Caki2 (cell line): Measurements from ENCODE around the gene STRIP1. TPM values are rescaled to one million over a fixed set of nuclear protein-coding genes. Genes with fewer than 3 reads are reported as not detected.

Source experiments
- DNase-seq: peaks from one replicate; pipeline ENCODE4 v3.0.0-alpha.2; 2015; ENCODE audit warnings: low read depth
- in situ Hi-C: cut with HindIII; loops from 2 replicates; pipeline ENCODE4 v1.10.0; 2016; ENCODE audit warnings: low sequenced_read_pairs, low pct_unique_long_range_greater_than_20kb, mixed read lengths
- total RNA-seq: library from RNA; depleted of rRNA; stranded (reverse); fragments of >200 nt; shearing (Covaris generic); gene quantifications from 2 replicates; pipeline ENCODE4 v1.2.3, GENCODE V29; 2014; ENCODE audit warnings: low replicate concordance; rRNA removed

STRIP1 gene, protein sequence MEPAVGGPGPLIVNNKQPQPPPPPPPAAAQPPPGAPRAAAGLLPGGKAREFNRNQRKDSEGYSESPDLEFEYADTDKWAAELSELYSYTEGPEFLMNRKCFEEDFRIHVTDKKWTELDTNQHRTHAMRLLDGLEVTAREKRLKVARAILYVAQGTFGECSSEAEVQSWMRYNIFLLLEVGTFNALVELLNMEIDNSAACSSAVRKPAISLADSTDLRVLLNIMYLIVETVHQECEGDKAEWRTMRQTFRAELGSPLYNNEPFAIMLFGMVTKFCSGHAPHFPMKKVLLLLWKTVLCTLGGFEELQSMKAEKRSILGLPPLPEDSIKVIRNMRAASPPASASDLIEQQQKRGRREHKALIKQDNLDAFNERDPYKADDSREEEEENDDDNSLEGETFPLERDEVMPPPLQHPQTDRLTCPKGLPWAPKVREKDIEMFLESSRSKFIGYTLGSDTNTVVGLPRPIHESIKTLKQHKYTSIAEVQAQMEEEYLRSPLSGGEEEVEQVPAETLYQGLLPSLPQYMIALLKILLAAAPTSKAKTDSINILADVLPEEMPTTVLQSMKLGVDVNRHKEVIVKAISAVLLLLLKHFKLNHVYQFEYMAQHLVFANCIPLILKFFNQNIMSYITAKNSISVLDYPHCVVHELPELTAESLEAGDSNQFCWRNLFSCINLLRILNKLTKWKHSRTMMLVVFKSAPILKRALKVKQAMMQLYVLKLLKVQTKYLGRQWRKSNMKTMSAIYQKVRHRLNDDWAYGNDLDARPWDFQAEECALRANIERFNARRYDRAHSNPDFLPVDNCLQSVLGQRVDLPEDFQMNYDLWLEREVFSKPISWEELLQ
- 11.9 and 16.5 TPM in 2 replicates for total RNA-seq

DNA sequence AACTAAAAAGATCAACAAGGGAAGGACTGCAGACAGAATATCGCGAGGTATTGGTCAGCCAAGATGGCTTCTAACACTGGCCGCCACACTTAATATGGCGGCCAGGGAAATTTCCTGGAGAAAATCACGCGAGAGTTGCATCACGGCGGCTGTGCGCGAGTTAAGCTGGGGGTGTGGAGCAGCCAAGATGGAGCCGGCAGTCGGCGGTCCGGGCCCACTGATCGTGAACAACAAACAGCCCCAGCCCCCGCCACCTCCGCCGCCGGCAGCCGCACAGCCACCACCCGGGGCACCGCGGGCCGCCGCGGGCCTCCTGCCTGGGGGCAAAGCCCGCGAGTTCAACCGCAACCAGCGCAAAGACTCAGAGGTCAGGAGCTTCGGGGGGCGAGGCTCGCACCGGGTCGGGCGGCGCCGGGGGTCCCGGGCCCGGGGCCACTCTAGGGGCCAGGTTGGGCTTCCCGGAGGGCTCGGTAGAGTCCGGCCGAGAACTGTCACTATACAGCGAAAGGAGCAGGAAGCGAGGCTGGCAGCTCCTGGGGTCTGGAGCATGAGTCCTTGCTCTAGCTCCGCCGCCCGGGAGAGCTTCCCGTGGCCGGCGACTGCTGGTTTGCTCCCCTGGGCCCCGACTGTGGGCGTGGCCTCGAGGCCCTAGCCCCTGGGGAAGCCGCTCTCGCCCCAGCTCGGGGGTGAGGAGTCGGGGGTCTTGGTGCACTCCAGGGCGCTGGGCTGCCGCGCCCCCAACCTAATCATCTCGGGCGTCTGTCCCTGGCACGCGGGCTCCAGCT is at the start of gene STRIP1:
STRIP1 (plus strand) TSS at position 174 of the 785 bp plus-strand sequence; CDS start at position 188, 14 bp downstream.
- DNase-seq, result peak; percentile 92
- in situ Hi-C loops, result no loop called here

DNA sequence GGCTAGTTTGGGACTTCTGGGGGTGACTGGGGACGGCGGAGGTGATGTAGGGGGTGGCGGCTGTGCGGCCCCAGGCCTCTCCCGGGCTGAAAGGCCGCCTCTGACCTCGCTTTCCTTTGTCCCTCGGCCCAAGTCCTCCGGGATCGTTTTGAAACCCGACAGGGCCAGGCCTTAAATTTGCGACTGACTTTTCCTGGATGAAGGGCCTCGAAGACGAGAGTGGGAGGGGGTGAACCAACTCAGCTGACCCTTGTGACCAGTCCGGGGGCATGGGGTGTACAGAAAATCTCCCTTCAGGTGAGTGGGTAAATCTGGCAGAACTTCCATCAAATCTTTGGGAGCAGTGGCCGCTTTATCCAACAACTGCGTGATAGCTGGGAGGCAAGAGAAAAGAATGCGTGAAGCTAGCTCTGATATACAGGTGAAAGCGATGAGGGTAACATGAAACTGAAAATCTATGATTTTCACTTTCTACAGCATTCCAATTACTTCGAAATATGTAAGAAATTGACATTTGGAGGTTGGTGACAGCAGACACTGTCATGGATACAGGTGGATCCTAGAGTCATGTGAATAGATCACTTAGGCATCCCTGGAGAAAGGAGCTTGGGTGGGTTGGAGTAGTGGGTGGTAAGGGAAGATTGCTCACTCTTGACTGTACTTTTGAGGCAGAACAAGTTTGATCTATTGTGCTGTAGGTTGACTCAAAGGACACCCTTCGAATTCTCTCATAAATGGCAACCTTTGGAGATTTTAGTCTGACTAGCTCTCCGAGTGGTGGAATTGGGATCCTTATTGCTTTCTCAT is 49.0 kb upstream of the STRIP1 start:
- in situ Hi-C loops, result no loop called here
- no peak for DNase-seq

DNA sequence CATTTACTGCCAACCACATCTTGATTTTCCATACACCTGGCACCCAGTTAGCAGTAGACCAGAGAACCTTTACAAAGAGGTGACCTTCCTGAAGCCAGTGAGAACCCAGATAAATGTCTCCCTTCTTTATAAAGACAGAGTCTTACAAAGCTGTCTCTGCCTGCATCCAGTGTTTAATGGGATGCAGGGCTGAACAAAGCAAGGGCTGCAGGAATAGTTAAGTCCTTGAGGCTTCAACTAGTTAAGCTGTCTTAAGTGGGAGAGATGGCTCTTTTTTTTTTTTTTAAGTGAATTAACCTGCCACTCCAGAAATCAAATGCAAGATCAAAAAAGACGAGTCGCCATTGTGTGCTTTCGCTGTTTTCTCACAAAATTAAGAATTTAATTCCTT is 48.4 kb upstream of the STRIP1 start:
- DNase-seq, result no peak
- in situ Hi-C loops, result no loop called here

DNA sequence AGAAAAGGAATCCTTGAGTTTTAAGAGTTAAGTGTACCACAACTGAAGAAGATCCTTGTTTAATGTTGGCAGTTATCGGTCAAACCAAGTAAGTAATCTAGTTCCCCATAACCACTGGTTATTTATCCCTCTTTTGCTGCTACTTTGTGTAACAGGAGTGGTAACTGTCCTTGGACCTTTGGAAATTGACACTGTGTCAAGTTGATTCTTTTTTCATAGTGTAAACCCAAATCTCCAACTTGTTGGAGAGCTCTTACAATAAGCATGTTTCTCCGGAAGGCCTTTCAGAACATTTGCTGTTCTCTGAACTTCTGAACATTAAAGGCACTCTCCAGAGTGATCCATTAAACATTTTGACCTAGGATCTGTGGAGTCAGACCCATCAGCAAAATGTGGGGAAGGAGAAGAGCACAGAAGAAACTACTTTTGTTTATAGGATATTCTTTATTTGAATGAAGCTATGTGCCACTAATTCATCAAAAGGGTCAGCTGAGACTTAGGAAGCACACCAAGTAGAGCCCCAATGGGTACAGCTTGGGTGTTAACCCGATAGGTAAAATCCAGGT is 46.0 kb upstream of the STRIP1 start:
- in situ Hi-C loops, result no loop called here
- no peak for DNase-seq

DNA sequence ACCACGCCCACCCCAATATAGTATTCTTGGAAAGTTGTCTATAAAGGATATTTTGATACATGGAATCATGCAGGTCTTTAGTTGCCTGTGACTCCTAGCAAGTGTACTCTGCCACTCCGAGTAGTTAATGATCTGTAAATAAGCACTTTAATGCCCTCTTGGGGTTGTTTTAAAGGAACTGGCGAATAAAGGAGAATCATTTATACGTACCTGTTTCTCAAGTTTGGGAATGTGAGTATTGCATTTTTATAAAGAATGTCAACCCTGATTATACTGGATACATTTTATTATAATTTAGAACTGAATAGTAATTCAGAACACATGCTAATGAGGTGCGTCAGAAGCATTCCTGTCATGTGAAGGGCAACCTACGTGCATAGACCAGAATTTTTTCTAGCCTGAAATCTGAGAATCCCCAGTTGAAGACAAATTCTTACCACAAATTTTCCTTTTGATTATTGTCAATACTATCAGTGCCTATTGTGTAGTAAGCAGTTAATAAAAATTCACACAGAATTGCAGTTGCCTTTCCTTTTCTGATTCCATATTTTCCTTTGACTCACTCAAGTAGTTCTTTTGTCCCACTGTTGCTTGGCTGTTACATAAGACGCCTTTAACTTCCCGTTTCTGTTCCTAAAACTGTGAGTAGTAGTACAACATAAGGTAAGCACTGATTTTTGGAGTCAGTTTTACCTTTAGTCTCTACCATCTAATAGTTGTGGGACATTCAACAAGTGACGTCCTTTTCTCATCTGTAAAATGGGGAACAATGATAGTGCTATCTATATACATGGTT is 44.7 kb upstream of the STRIP1 start:
- in situ Hi-C loops, result no loop called here
- no peak for DNase-seq

DNA sequence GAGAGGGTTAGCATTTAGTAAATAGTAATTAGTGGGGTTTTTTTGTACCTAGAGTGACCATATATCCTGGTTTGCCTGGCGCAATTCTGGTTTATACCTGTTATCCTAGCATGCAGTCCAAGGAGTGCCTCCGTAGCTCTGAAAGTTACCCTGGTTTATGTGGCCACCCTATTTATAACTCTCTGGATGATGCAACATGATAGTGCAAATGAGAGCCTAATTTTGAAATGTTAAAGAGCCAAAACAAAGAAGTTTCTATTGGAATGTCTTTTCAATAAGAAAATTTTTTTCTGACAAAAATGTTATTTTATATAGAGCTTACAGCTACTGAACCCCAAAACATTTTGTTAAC is 44.1 kb upstream of the STRIP1 start:
- no peak for DNase-seq
- in situ Hi-C loops, result no loop called here

DNA sequence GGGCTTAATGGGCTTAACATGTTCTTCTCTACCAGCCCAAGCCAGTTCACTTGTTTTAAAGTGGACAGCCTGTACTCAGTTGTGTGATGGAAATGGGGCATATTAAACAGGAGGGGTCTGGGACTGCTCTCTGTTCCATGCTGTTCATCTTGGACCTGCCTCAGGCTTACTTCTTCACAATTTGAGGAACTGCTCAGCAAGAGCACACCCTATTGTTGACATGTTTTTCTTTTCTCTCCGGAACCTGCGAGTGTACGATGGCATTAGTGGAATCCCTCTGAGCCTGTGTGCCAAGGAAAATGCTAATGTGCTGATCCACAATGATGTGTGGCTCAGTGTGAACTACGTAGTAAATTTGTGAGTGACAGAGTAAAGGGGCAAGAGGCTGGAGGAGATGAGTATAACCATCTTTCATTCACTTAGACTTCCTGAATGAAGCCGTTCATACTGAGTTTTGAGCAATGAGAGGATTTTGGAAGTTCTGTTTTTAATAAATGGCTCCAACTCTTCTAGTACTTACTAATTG is 43.0 kb upstream of the STRIP1 start:
- in situ Hi-C loops, result no loop called here
- DNase-seq, result no peak

DNA sequence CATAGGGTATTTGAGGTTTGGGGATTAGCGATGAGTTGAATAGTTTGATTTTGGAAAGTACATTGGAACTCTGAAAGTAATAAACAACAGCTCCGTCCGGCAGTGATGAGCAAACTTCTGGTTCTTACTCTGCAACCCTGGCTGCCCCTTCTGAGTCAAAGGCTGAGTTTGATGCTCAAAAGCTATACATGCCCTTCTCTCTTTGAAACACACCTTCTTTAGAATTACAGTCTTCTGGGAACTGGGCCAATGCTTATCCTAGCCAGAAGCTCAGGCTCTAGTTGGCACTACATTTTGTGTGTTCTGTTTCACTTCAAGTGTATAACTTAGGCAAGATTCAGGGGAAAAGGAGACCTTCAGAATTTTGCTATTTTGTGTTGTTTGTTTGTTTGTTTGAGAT is 40.5 kb upstream of the STRIP1 start:
- DNase-seq, result no peak
- in situ Hi-C loops, result no loop called here

DNA sequence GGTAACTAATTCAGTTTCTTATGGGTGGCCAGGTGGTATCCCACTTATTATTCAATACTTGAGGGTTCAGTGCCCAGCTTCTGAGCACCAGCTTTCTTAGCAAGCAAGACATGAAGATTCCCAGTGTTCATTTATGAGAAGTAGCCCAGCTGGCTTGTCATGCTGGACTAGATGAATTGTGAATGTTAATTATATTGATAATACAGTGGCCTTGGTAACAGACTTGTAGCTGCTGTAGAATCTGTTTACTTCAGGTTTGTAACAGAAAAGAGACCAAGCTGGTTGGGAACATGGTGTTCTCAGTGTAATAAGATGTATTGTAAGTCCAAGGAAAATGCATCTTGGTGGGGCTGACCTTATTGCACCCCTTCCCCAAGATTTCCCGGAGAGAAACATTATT is 39.8 kb upstream of the STRIP1 start:
- in situ Hi-C loops, result no loop called here
- DNase-seq, result no peak

DNA sequence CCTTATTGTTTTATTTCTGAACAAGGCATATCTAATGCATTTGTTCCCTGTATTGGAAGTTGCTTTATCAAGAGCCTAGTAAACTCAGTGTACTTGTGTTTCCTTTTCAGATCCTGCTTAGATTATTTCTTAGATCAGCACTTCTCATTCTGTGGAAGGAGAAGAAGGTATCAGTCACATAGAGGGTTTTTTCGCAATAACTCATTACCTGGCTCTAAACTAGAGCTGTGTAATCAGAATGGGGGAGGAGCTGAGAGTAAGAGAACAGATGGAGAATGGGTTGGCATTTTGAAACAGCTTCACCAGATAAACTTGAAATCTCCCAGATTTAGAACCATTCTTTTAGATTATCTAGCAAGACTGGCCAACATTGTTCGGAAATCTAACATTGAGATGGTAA is 38.9 kb upstream of the STRIP1 start:
- no peak for DNase-seq
- in situ Hi-C loops, result no loop called here

DNA sequence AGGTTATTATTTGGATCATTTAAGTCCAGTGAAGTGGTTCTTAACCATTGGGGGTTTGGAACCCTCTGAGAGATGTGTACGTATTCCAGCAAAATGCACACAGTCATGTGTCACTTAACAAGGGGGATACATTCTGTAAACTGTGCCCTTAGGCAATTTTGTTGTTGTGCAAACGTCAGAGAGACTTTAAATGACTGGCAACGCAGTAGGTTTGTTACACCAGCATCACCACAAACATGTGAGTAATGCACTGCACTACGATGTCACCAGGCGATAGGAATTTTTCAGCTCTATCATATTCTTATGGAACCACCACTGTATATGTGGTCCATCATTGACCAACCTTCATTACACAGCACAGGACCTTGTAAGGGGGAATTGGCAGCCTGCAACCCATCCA is 37.9 kb upstream of the STRIP1 start:
- in situ Hi-C loops, result no loop called here
- DNase-seq, result no peak

DNA sequence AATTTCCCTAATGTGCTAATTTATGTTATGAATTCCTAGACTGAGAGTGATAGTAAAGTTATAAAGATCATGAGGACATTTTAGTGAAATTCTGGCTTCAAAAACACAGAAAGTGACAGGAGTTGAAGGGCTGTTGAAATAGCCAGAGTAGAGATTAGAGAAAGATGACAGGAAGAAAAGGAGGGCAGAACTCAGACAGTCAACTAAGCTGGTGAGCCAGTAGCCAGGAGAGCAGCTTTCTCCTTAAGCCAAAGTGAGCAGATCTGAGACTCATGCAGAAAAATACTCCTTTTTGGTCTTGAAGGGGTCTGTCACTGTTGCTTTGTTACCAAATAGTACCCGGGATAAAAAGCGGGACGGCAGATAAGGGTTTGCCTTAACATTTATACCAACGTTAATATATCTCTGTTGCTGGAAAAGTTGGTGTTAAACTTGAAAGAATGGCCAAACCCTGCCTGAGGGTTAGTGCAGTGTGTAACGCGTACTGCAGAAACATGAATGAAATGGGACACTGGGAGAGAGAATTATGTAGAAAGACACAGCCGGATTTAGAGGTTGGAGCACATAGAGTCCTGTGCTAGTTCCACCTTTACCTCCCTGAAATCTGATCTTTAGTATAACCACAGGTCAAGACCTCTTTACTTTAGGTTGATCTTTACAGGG is 37.1 kb upstream of the STRIP1 start:
- DNase-seq, result no peak
- in situ Hi-C loops, result no loop called here

DNA sequence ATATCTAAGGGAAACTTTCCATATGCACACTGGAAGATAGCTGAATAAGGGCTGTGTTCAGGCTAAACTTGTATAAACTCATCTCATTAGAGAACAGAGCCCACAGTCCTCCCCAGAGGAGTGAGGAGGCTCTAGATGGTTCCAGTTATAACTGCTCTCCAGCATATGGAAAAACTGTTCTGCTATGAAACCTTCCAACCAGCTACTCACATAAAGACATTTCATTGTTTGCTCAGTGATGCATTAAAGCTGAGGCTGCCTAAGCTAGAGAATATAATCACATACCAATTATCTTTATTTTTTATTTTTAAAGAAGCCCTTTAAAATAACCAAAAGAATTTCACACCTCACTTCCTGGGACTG is 36.6 kb upstream of the STRIP1 start:
- no peak for DNase-seq
- in situ Hi-C loops, result no loop called here

DNA sequence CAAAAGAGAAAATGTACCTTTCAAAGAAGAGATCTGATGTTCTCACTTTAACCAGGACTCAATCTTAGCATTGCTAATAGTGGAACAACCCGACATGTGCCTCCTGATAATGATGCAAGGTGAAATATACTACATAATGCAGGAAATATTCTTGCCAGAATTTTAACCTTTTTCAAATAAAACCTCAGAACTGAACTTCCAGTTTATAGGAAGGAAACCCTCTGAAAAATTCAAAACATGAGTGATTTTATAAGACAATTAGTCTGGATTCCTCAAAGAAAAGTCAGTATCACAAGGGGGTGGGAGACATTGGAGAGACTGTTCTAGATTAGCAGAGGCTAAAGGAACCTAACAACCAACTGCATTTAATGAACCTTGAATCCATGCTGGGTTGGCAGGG is 31.7 kb upstream of the STRIP1 start:
- in situ Hi-C loops, result no loop called here
- no peak for DNase-seq

DNA sequence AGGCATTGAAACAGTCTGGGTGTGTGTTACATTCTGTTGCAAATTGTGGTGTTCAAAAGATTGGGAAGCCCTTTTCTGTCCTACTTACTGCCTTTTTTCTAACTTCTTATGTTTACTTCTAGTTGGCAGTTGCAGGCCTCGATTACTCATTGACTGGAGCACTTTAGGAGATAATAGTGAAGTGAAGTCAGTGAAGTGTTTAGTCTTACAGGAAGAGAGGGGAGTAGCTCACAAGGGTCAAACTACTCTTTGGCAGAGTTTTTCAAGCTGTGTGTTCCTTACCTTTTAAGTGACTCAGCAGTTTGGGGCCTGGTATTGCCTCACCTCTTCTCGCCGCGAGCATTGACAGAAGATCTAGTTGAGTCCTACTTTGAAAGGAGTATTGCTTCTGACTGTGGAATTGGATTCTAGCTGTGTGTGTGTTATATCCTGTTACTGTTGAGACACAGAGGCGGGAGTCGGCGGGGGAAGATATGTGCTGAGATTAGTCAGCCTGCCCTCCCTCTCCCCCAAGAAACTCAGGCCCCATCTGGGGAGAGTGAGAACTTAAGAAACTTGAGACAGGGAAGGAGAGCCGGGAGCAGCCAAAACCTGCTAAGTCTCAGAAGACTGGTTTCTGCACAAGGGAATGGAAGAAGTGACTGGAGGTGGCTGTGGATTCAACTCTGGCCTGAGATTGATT is 30.5 kb upstream of the STRIP1 start:
- in situ Hi-C loops, result no loop called here
- peak; percentile 95 for DNase-seq

DNA sequence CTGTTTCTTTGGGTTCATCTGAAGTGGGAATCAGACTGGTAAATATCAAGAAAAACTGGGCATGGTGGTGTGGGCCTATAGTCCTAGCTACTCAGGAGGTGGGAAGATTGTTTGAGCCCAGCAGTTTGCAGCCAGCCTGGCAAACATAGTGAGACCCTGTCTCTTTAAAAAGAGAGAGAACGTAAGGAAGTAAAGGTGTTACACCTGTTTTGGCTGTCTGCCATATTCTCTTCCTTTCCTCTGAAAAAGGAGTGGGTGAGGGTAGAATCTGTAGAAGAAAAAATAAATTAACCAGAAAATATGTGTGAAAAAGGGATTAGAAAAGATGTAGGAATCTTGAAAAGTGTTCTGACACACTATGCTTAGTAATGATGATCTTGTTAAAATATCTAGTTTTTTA is 29.8 kb upstream of the STRIP1 start:
- in situ Hi-C loops, result no loop called here
- no peak for DNase-seq
